Breast epithelium (tissue), 3 donors: ENCODE measurements around the gene CACNA1I.

ENCODE experiments used
- CTCF ChIP-seq, 3 donors: fragments of 450-650 bp; IDR thresholded peaks; one replicate each; pipeline ENCODE4 v1.5.1; 2016 to 2017; ENCODE audit warnings: antibody characterized with exemption in 3 of 3, mild to moderate bottlenecking in 3 of 3, moderate library complexity in 3 of 3
- POLR2A ChIP-seq: fragments of 450-650 bp; IDR thresholded peaks from one replicate; pipeline ENCODE4 v1.6.1; 2016; ENCODE audit warnings: antibody characterized with exemption, mild to moderate bottlenecking, moderate library complexity

DNA sequence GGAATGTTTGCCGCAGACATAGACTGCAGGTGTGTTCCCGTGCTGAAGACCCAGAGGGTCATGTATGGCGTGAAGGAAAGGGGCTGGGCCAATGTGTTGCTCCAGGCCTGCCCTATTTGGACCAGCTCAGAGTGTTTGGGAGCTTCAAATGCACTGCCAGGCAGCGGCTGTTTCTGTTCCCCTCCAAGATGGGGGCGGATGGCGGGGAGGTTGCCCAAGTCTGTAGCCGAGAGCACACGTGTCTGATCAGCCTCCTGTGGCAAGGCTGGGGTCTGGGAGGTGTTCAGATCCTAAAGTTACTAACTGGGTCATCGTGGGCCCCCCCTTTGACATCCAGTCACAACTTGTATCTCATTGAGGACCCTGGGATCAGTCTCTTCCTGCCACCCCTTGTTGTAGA lies 45.5 kb downstream of the CACNA1I start:
- TF ChIP-seq CTCF (IDR thresholded peaks at IDR 0.05) (no peak), POLR2A (no peak)
